Stimulated activated CD4-positive, alpha-beta T cell treated with anti-CD3 and anti-CD28 coated beads, TNF-alpha, amount 100 ng/mL, for 48 hours (primary cell): ENCODE results near the gene GPR157.

Source experiments
- DNase-seq, 3 donors: peaks; one replicate each; pipeline ENCODE4 v3.0.0-alpha.2; 2020; ENCODE audit warnings: low read depth in 3 of 3

The GPR157 gene

DNA sequence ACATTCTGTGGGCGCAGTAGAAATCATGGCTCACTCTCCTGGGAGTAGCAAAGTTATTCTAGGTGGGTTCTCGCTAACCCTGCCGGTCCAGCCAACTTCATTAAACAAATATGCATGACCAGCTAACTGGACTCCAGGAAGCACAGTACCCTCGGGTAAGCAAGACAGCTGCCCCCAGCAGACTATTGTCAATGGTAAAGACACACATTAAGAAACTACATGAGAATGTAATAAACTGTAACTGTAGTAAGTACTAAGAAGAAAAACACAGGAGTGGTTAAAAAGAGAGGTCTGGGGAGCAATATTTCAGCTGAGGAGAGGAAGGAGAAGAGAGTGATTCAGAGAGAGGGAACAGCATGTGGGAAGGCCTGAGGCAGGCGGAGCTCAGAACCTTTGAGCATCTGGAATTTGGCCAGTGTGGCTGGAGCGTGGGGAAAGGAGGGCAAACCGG is 66.9 kb downstream of the GPR157 start:
- DNase-seq: no peak

DNA sequence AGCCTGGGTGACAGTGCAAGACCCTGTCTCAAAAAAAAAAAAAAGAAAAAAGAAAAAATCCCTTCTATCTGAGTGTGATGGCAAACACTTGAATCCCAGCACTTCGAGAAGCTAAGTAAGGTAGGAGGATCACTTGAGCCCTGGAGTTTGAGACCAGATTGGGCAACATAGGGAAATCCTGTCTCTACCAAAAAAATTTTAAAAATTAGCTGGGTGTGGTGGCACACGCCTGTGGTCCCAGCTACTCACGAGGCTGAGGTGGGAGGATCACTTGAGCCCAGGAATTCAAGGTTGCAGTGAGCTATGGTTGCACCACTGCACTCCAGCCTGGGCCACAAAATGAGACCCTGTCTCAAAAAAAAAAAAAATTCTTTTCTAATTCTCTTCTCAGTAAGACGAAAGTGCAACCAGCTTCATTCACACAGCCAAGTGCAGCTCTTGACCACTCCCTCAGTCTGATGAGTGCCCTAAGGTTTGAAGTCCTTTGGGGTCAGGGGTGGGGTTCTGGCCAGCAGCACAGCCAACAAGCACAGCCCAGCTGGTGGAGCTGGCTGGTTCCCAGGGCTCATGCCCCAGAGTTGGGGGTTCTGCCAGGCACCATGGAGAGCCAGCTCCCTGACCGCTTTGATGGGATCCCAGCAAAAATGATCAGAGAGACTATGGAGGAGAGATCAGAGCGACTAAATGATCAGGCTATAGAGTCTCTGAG is 67.5 kb downstream of the GPR157 start:
- DNase-seq: no peak

DNA sequence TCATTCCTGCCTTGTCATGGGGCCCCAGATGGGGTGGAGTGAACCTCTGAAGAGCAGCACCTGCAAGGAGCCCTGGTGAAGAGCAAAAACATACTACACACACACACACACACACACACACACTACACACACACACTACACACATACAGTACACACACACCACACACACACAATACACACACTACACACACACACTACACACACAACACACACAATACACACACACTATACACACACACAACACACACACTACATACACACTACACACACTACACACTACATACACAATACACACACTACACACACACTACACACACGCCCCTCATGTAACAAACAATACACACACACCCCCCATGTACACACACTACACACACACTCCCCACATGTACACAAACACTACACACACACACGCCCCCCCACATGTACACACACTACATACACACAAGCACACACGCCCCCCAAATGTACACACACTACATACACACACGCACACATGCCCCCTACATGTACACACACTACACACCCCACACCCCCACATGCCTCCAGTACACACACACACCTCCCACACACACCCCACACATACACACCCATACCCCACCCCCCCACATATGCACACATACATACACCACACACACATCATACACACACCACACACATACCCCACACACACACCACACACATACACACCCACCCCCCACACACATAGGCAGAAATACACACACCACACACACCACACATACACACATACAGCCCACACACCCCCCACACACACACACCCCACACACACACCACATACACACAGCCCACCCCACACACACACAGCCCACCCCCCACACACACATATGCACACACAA is 68.8 kb downstream of the GPR157 start:
- DNase-seq: no peak

DNA sequence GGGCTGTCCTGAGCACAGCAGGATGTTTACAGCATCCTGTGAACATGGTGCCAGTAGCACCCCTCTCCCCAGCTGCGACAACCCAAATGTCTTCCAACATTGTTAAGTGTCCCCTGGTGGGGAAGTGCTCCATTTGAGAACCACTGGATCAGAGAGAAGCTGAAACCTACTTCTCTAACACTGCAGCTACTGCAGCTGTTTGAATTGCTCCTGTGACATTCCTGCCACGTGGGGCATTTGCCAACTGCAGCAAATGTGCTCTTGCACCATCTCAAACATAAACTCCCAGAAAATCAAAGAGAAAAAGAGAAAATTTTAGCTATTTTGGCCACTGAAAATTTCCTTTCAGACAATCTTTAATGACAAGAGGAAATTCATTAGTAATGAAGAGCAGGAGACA is 70.4 kb downstream of the GPR157 start:
- DNase-seq: no peak

DNA sequence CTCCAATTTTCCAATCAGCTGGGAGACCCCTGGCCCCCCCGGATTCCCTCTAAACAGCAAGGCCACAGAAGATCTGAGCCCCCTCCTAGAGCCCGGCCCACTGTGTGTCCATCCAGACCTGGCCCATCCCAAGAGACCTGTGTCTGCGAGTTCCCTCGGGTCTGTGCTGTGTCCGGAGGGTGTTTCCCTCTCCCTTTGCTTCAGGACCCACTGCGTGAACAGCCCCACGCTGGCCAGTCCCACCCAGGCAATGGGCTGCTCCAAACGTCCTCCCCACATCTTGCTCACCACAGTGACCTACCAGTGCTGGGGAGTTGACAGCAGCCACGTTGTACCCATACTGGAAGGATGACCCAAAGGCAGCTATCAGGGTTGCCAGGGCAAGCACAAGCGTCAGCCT is 71.1 kb downstream of the GPR157 start:
- DNase-seq: no peak

DNA sequence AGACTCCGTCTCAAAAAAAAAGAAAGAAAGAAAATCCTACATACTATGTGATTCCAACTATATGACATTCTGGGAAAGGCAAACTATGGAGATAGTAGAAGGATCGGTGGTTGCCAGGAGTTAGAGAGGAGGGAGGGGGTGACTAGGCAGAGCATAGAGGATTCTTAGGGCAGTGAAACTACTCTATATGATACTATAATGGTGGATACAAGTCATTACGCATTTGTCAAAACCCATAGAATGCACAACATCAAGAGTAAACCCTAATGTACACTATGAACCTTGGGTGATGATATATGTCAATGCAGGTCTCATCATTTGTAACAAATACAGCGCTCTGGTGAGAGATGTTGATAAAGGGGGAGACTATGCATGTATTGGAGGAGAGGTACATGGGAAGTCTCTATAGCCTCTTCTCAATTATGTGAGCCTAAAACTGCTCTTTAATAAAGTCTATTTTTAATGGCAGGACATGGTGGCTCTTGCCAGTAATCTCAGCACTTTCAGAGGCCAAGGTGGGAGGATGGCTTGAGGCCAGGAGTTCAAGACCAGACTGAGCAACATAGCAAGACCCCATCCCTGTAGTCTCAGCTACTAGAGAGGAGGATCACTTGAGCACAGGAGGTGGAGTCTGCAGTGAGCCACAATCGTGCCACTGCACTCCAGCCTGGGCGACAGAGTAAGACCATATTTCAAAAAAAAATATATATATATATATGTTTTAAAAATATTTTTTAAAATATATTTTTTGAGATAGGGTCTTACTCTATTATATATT is 76.4 kb downstream of the GPR157 start:
- DNase-seq: no peak

DNA sequence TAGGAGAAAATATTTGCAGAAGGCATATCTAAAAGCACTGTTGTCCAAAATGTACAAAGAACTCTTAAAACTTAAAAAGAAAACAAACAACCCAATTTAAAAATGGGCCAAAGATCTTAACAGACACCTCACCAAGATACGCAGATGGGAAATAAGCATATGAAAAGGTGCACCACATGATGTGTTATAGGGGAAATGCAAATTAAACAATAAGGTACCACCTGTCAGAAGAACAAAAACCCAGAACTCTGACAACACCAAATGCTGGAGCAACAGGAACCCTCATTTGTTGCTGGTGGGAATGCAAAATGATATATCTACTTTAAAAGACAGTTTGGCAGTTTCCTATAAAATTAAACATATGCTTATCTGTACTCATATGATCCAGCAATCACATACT is 77.5 kb downstream of the GPR157 start:
- no peak for DNase-seq

DNA sequence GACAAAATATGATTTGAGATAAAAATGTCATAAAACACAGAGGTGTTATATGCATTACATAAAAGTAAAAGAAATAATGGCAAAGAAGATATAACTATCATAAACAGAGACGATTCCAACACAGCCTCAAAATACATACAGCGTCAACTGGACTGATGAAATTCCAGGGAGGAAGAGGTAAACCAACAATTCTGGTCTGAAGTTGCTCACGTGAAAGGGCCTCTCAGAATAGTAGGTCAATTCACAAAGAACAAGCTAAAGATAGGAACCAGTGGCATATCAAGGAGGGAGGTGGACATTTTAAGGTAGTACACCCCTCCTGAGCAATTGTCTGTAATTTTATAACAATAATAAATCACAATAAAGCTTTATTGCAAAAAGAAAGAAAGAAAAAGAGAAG is 78.1 kb downstream of the GPR157 start:
- no peak for DNase-seq
